CD4-positive, alpha-beta T cell treated with Interleukin-15 for 4 hours (primary cell): ENCODE measurements around the gene HDAC6.

Source experiments
- DNase-seq: peaks from one replicate; pipeline ENCODE4 v3.0.0-alpha.2; 2020; ENCODE audit warnings: low spot score

The HDAC6 gene

DNA sequence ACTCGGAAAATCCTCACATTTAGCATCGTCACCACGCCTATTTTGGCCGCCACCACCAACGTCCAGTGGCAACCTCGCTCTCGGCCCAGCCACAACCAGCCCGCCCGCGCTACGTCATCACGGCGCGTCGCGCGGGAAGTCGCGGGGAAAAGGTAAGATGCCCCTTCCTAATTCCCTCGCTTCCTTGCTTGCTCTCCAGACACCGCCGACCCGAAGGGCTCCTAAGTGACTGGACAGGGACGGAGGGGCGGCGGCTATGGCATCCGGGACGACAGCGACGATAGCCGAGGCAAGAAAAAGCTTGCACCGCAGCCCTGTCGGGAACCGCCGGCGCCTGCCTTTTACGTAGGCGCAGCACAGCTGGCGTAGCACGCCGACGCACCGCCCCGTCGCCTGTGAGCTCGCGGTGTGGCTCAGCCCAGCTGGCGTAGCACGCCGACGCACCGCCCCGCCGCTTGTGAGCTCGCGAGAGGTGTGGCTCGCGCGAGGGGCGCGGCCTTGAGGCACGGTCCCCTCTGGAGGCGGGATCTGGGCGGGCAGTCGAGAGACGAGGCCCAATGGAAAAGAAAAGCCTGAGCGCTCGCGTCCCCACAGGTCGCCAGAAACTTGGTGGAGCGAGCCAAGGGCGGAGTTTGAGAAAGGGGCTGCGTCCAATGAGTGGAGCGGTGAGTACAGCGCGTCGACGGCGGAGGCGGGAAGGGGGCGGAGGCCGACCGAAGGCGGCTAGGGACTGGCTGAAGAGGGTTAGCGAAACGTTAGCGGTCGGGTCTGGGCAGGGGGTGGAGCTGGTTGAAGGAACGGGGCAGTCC, at the start of gene HDAC6:
HDAC6 (plus strand) TSS at position 788 of the 809 bp plus-strand sequence. CDS start 626 bp downstream, outside the sequence.
- DNase-seq: peak; percentile 97

DNA sequence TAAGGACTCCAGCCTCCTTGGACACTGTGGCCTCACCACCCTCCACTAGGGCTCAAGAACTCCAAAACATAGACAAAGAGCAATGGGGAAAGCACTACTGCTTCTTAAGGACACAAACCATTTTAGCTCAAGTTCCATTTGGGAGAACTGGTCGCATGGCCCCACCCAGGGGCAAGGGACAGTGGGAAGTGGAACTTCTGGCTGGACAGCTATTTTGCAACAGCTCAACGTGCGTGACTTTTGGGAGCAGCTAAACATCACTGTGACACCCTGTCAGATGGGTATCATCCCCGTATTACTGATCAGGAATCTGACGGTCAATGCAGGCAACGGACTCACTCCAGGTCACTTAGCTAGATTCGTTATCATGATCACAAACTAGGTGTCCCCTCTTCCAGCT, 49.4 kb upstream of the HDAC6 start:
- no peak for DNase-seq

DNA sequence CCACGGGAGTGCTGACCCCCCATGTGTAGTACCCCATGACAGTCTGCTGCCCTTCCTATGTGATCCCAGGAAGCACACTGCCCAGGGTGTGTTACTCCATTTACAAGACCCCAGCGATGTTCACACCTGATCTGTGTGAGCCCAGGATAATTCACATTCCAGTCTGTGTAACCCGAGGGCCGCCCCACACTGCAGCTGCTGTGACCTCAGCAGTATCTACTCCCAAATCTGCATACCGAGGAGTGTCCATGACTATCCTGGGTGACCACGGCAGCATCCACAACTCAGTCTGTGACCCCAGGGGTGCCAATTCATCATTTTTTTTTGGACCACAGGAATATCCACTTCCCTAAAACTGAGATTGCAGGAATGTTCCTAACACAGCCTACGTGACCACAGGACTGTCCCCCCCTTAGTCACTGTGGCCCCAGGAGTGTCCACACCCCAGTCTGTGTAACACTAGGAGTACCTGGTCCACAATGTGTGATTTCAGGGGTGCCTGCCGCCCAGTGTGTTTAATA, 48.1 kb upstream of the HDAC6 start:
- DNase-seq: no peak

DNA sequence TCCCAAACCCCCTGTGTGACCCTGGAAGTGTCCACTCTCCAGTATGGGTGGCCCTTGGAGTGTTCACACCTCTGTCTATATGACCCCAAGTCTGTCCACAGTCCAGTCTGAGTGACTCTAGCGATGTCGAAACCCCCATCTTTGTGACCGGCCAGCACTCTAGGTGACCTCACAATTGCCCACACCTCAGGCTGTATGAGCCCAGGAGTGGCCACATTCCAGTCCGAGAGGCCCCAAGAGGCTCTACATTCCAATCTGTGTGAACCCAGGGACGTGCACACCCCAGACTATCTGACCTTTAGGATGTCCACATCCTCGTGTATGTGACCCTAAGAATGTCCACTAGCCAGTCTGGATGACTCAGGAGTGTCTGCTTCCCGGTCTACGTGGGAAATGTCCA, 47.6 kb upstream of the HDAC6 start:
- DNase-seq: no peak

DNA sequence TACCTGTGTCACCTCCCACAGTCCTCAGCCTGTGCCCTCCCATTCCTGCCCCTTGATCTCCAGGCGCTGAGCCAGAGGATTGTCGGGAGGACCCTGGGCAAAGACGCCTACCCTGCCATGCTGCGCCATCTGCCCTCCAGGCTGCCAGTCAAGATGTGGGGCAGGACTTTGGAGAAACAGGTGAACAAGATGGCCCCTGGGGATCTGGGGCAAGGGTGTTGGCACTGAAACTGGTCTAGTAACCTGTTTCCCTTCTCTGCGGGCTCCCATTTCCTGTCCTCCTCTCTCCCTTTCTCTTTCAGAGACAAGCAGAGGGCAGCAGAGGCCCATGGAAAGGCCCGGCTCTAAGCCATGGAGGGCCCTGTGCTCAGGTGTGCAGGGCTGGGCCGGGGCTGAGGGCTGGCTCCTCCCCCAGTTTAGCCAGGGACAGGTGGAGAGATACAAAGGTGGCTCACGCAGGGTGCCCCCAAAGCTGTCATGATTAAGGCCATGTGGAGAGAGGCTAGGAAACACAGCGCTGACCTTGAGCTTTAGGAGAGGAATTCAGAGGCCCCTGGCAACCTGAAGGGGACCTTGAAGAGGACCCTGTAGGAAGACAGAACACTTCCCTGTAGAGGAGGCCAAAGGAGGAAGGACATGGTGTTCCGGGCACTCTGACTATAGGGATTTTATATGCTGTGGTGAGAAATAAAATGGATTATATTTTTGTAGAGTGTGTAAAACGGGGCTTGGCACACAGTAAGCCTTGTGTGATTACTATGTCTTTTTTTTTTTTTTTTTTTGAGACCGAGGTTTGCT, 40.0 kb upstream of the HDAC6 start, which contains the start of gene GLOD5:
GLOD5 (plus strand) TSS at position 74 of the 798 bp plus-strand sequence; CDS start at position 118, 44 bp downstream.
- DNase-seq: no peak

DNA sequence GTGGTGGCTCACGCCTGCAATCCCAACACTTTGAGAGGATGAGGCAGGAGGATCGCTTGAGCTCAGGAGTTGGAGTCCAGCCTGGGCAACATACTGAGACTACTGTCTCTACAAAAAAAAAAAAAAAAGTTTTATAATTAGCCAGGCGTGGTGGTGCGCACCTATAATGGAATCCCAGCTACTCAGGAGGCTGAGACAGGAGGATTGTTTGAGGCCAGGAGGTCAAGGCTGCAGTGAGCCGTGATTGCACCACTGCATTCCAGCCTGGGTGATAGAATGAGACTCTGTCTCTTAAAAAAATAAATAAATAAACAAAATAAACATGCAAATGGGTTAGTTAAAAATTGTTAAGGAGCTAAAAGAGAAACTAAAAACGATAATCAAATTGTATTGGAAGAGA, 32.6 kb upstream of the HDAC6 start:
- no peak for DNase-seq

DNA sequence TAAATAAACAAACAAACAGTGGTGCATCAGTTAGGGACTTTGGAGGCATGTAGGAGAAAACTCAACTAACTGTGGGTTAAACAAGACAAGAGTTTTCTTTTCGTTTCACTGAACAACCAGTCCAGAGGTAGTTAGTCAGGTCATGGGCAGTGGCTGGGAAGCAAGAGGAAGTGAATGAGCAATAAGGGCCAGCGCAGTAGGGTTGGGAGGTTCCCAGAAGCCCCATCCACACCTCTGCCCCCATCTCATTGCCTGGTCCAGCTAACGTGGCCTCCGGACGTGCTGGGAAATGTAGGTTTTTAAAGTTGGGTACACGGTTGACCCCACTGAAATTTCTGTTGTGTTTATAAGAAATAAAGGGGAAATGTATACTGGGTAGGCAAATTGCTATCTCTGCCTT, 31.6 kb upstream of the HDAC6 start:
- no peak for DNase-seq

DNA sequence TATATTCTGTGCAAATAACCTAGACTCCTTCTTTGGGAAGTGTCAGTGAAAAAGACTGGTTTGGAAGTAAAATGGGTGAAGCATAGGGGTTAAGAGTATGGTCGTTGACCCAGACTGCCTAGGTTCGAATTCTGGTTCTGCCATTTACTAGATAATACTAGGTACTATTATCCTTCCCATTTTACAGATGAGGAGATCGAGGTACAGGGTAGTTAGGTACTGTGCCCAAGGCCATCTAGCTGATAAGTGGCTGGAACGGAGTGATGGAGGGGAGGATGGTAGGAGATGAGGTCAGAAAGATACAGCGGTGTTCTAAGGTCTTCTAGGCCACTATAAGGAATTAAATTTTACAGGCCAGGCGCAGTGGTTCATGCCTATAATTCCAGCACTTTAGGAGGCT, 29.3 kb upstream of the HDAC6 start:
- DNase-seq: no peak

DNA sequence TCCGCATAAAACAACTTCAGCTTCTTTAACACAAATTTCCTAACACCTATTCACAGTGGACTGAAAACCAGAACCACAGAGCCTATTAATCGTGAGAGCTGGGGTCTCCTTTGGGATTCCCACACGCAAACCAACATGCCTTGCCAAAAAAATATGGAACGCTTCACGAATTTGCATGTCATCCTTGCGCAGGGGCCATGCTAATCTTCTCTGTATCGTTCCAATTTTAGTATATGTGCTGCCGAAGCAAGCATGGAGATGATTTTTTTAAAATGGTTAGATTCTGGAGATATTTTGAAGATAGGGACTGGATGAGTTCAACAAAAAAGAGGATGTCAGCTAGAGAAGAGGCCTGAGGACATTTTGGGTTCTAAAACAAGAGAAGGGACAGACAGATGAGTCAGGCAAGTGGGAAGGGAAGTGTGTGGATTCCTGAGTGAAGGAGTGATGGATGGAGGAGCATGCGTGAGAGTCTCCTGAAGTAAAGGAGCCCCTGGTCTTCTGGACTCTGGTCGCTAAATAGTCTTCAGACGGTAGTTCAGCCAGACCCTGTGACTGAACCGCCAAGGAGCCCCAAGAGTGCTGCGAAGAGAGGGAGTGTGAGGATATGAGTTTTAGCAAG, 24.9 kb upstream of the HDAC6 start:
- DNase-seq: no peak

DNA sequence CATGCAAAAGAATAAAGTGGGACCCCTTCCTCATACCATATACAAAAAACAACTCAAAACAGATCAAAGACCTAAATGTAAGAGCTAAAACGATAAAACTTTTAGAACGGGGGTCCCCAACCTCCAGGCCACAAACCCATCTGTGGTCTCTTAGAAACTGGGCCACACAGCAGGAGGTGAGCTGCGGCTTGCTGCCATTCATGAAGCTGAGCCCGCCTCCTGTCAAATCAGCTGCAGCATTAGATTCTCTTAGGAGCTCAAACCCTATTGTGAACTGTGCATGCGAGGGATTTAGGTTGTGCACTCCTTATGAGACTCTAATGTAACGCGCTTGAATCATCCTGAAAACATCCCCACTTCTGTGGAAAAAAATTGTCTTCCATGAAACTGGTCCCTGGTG, 22.5 kb upstream of the HDAC6 start:
- no peak for DNase-seq

DNA sequence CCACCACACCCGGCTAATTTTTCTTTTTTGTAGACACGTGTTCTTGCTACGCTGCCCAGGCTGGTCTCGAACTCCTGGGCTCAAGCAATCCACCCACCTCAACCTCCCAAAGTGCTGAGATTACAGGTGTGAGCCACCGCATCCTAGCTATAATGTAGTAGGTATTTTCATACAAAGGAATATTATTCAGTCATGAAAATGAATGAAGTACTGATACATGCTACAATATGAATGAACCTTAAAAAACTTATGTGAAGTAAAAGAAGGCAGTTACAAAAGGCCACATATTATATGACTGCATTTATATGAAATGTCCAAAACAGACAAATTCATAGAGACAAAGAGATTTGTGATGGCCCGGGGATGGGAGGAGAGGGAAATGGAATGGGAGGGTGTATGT, 20.2 kb upstream of the HDAC6 start:
- DNase-seq: no peak

DNA sequence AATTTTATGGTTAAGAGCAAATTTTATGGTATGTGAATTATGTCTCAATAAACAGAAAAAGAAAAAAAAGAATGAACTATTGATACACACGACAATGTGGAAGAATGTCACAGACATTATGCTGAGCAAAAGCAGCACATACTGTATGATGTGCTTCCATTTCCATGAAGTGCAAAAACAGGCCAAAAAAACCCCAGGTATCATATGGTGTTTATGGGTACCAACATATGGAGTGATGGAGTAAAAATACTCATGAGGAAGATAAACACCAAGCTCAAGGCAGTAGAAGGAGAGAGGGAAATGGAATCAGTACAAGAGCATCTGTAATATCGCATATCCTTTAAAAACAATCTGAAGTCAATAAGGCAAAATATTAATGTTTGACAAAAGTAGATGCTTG, 19.7 kb upstream of the HDAC6 start:
- DNase-seq: no peak

DNA sequence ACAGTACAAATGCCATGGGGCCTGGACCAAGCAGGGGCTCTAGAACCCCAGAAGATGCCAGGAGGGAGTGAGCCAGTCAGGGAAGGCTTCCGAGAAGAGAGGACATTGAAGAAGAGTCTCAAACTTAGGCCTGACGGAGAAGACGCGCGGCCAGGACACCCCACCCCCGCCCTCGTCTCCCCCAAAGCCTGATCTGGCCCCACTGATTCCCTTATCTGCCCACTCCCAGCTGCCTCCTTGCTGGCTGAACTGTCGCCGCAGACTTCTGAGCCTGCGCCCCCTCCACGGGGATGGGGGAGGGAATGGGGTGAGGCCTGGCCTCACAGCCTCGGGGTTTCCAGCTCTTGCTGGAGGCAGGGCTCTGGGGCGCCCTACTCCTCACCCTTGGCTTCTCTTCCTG, 19.1 kb upstream of the HDAC6 start:
- no peak for DNase-seq

DNA sequence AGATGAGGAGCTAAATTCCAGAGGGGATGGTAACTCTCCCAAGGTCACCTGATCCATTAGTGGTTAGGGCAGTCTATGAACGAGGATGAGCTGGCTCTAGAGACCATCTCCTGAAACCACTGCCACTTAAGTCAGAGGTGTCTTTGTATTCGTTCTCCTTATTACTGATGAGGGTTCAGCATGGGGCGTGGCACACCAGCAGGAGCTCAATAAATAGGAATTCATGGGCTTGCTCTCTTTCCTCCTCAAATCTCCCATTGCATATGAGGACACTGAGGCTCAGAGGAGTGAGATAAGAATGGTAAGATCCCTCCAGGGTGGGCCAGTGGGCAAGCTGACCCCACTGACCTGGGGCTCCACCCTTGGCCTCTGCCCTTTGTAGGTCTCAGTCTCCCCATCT, 17.1 kb upstream of the HDAC6 start:
- no peak for DNase-seq

DNA sequence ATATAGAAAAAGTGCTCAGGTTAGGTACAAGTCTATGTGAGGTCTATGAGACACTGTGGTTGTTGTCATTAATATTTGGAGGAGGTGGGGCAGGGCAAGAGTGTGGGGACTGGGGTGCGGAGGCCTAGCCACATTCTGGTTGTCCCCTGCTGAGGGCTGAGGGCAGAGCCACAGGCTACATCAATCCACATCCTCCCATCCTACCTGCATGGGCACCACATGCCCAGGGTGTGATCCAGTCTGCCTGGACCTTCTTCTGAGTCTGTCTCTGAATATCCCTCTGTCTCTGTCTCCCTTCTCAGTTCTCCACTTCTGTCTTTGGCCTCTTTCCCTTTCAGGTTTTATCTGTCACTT, 16.7 kb upstream of the HDAC6 start:
- DNase-seq: no peak

DNA sequence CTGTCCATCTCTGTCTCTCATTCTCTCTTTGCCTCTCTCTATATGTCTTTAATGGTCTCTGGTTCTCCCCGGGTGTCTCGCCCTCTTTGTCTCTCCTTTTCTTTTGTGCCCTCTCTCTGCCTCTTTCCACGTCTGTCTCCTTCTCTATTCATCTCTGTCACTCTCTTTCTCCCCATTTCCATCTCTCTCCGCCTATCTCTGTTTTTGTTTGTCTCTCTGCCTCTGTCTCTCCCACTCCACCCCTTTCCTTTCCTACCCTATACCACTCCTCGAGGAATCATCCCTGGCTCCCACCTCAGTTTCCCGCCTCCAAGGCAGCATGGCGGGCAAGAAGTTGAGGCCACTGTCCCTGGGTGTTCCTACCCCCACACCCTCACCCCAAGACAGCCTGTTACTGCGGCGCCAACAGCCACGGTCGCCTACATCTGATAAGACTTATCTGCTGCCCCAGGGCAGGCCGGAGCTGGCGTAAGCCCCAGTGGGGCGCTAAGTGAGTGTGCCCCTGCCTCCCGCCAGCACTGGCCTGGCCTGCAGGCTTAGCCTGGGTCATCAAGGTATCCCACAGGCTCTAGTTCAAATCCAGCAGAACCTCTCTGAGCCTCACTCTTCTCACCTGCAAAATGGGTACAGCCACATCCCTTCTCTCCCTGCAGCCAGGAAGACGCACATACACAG, 16.2 kb upstream of the HDAC6 start:
- no peak for DNase-seq

DNA sequence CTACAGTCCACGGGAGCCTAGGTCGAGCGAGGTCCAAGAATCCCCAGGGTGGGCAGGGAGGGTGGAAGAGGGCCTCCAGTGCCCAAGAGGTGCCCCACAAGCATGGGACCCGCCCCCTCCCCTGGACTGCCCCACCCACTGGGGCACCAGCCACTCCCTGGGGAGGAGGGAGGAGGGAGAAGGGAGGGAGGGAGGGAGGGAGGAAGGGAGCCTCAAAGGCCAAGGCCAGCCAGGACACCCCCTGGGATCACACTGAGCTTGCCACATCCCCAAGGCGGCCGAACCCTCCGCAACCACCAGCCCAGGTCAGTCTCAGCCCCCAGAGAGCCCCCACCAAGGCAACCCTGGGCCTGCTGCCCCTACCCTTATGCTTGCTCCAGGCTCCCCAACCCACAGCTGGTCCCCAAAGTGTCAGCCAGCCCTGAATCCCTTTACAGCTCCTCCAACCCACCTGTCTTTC, 15.5 kb upstream of the HDAC6 start, which contains the start of gene GATA1:
GATA1 (plus strand) TSS at position 250 of the 460 bp plus-strand sequence. CDS start 4,520 bp downstream, outside the sequence.
- no peak for DNase-seq

DNA sequence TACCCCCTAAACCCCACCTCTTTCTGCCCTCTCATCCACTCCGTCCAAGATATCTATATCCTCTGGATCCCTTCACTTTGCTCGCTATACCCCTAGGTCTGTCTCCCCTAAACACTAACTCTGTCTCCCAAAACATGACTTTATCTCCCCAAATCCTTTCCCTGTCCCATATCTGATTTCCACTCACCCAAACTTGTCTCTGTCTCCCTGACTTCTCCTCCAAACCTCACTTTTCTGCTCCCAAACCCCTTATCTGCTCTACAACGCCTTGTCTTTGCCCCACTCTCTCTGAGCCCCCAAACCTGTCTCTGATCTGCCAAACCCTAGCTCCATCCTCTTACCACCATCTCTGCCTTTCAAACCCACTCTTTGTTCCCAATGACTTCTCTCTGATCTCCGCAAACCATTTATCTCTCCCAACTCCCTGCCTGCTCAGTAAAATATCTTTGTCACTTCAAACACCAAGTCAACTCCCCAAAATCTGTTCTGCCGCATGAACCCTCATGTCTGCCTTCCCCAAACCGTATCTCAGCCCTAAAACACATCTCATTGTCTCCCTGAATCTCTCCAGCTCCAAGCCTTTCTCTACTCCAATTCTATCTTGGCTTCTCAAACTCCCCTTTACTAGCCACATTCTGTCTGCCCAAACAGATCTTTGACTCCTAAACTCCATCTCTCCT, 14.9 kb upstream of the HDAC6 start:
- no peak for DNase-seq

DNA sequence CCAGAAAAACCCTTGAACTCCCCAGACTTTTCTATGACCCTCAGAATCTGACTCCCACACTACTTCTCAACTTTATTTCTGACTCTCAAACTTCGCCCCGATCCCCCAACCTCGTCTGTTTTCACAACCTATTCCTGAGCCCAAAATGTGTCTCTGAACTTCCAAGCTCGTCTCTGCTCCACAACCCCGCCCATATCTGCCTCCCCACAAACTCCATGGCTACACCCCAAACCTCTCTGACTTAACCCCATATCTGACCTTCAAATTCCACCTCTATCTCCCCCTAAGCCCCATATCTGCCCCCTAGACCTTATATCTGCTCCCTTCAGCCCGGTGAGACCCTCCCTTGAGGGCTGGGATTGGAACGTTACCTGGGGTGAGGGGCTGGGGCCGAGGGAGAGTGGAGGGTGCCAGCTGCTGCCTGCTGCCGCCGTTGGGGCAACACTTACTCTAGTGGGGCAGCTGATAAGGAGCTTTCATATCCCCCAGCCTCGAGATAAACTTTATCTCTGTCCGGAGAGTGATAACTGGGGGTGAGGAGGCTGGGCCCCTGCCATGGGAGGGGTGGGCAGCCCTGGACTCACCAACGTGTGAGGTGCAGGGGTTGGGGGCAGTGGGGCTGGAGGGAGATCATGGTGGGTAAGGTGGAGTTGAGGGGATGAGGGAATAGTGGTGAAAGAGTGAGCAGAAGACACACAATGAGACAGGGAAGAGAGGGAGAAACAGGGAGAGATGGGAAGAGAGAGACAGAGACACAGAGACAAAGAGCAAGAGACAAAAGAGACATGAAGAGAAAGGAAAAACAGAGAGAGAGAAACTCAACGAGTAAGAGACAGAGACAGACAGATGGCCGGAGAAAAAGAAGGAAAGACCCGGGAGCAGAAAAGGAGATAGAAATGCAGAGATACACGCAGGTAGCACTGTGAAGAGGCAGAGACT, 14.1 kb upstream of the HDAC6 start:
- no peak for DNase-seq
